Measurements from ENCODE around the gene LARGE1.

- no peak for TF ChIP-seq CTCF (IDR thresholded peaks at IDR 0.05)
- TF ChIP-seq ZFX (IDR thresholded peaks at IDR 0.05; ENCODE audit: borderline replicate concordance): no peak
Measured at GRCh38 chr22:33570110-33570509, 350.2 kb downstream of the LARGE1 start.
